ENCODE measurements around the gene PCDHGA4. TPM values are rescaled to one million over a fixed set of nuclear protein-coding genes. Genes with fewer than 3 reads are reported as not detected.
A peak's percentile ranks its signal among the peaks of the same experiment; 100 is the strongest.

The PCDHGA4 gene
- total and polyA plus RNA-seq, 8 donors, result 2.1 to 3.4 (median 2.8) TPM

DNA sequence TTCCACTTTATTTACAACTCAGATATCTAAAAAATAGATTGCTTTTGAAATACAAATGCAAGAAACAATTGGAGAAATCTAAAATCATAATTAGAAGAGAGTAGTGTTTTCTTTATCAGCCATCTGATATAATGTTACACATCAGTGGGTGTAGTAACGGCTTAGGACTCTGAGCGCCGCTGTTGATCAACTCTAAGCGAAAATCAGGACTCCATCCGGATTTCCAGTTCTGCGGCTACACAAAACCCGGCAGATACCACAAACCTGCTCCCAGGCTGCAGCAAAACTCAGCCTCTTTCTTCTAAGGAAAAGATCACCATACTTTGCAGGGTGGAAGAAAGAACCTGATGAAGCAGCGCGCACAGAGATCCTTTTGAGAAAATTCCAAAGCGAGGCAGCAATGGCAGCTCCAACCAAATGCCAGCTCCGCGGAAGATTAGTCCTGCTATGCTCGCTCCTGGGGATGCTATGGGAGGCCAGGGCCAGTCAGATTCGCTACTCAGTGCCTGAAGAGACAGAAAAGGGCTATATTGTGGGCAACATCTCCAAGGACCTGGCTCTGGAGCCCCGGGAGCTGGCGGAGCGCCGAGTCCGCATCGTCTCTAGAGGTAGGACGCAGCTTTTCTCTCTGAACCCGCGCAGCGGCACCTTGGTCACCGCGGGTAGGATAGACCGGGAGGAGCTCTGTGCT is 47.9 kb downstream of the PCDHGA4 start, which contains the start of gene PCDHGA9:
Gene PCDHGA9 (plus strand): TSS at position 226 of the 691 bp plus-strand sequence. CDS start 175 bp downstream, at position 401.
- Histone ChIP-seq H3K36me3 (peaks cover 0 to 7% of the 10 kb centered on the region in 2 donors), H3K4me1 (no peaks in the 10 kb centered on the region), H3K27me3 (peaks cover 23 to 92% of the 10 kb centered on the region in 2 donors), H3K4me3 (peak within 1 kb of the TSS in 1 of 2 donors; percentile 9), H3K9me3 (peaks cover 3 to 76% of the 10 kb centered on the region in 2 donors), H3K27ac (no peak within 1 kb of the TSS)
- DNase-seq, result peak in 1 of 4 donors; percentile 18
- intact Hi-C loops (cut with DNase I), result no loop called here
- TF ChIP-seq, protein P1, sequence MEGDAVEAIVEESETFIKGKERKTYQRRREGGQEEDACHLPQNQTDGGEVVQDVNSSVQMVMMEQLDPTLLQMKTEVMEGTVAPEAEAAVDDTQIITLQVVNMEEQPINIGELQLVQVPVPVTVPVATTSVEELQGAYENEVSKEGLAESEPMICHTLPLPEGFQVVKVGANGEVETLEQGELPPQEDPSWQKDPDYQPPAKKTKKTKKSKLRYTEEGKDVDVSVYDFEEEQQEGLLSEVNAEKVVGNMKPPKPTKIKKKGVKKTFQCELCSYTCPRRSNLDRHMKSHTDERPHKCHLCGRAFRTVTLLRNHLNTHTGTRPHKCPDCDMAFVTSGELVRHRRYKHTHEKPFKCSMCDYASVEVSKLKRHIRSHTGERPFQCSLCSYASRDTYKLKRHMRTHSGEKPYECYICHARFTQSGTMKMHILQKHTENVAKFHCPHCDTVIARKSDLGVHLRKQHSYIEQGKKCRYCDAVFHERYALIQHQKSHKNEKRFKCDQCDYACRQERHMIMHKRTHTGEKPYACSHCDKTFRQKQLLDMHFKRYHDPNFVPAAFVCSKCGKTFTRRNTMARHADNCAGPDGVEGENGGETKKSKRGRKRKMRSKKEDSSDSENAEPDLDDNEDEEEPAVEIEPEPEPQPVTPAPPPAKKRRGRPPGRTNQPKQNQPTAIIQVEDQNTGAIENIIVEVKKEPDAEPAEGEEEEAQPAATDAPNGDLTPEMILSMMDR (IDR thresholded peaks at IDR 0.05), result peak in 1 of 2 donors; percentile 11
- peak; percentile 60 for ATAC-seq

DNA sequence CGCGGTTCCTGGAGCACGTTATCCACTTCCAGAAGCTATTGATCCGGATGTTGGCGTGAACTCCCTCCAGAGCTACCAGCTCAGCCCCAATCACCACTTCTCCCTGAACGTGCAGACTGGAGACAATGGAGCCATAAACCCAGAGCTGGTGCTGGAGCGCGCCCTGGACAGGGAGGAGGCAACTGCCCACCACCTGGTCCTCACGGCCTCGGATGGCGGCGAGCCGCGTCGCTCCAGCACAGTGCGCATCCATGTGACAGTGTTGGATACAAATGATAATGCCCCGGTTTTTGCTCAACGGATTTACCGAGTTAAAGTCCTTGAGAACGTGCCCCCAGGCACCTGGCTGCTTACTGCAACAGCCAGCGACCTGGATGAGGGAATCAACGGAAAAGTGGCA is 48.6 kb downstream of the PCDHGA4 start:
- peaks cover 3 to 79% of the 10 kb centered on the region in 2 donors for H3K9me3 ChIP-seq
- intact Hi-C loops (cut with DNase I), result no loop called here
- H3K27me3 ChIP-seq, result peaks cover 25 to 94% of the 10 kb centered on the region in 2 donors

More for the DNA sequence above, 48.6 kb downstream of the PCDHGA4 start:
- Histone ChIP-seq H3K4me1 (no peaks in the 10 kb centered on the region), H3K27ac (no peak overlapping the region), H3K4me3 (no peak overlapping the region), H3K36me3 (peaks cover 0 to 7% of the 10 kb centered on the region in 2 donors)
- TF ChIP-seq, protein P1 (IDR thresholded peaks at IDR 0.05), result no peak
- ATAC-seq (no peak), DNase-seq (no peak)

Other genes with a start within 250 kb of the PCDHGA4 start
Only the 30 nearest of the 36 such genes appear.
- 1 to 10 TPM; 1.3 to 1.6 TPM for gene PCDHB9, start 167.9 kb upstream of the PCDHGA4 start, total RNA-seq
- 1 to 10 TPM; 3.3 to 5.1 (median 4.4) TPM for gene PCDHB9, start 167.9 kb upstream of the PCDHGA4 start, polyA plus RNA-seq (ENCODE audit: insufficient read length in 6 of 6)
- gene PCDHB10, start 162.7 kb upstream of the PCDHGA4 start, total RNA-seq, result 1 to 10 TPM; 1.5 to 2.0 TPM
- gene PCDHB10, start 162.7 kb upstream of the PCDHGA4 start, polyA plus RNA-seq (ENCODE audit: insufficient read length in 6 of 6), result 1 to 10 TPM; 5.8 to 6.9 (median 6.2) TPM
- 1 to 10 TPM; 2.6 to 3.4 TPM for gene PCDHB11, start 155.4 kb upstream of the PCDHGA4 start, total RNA-seq
- 1 to 10 TPM; 2.4 to 3.8 (median 3.5) TPM for gene PCDHB11, start 155.4 kb upstream of the PCDHGA4 start, polyA plus RNA-seq (ENCODE audit: insufficient read length in 6 of 6)
- 1 to 10 TPM; 2.3 to 2.6 TPM for gene PCDHB12, start 146.3 kb upstream of the PCDHGA4 start, total RNA-seq
- gene PCDHB12, start 146.3 kb upstream of the PCDHGA4 start, polyA plus RNA-seq (ENCODE audit: insufficient read length in 6 of 6), result 1 to 10 TPM; 4.6 to 7.6 (median 6.2) TPM
- 1 to 10 TPM; 1.8 to 2.1 TPM for gene PCDHB13, start 141.1 kb upstream of the PCDHGA4 start, total RNA-seq
- gene PCDHB13, start 141.1 kb upstream of the PCDHGA4 start, polyA plus RNA-seq (ENCODE audit: insufficient read length in 6 of 6), result 1 to 10 TPM; 5.0 to 6.9 (median 5.9) TPM
- 1 to 10 TPM; 2.6 to 3.0 TPM for gene PCDHB14, start 131.7 kb upstream of the PCDHGA4 start, total RNA-seq
- 10 to 100 TPM in 3 of 6 donors, 1 to 10 TPM in 3; 8.4 to 11.1 (median 10.1) TPM for gene PCDHB14, start 131.7 kb upstream of the PCDHGA4 start, polyA plus RNA-seq (ENCODE audit: insufficient read length in 6 of 6)
- 1 to 10 TPM; 2.8 to 5.0 TPM for gene PCDHB15, start 109.6 kb upstream of the PCDHGA4 start, total RNA-seq
- gene PCDHB15, start 109.6 kb upstream of the PCDHGA4 start, polyA plus RNA-seq (ENCODE audit: insufficient read length in 6 of 6), result 10 to 100 TPM in 3 of 6 donors, 1 to 10 TPM in 3; 8.7 to 14.4 (median 11.1) TPM
- under 1 TPM in 1 of 2 donors, not detected in 1; 0.76 TPM for gene SLC25A2, start 51.0 kb upstream of the PCDHGA4 start, total RNA-seq
- under 1 TPM in 4 of 6 donors, not detected in 2; 0.14 to 0.34 (median 0.21) TPM for gene SLC25A2, start 51.0 kb upstream of the PCDHGA4 start, polyA plus RNA-seq (ENCODE audit: insufficient read length in 6 of 6)
- gene TAF7, start 34.2 kb upstream of the PCDHGA4 start, total RNA-seq, result 10 to 100 TPM; 53.2 to 53.5 TPM
- 100 to 1,000 TPM; 123 to 142 (median 134) TPM for gene TAF7, start 34.2 kb upstream of the PCDHGA4 start, polyA plus RNA-seq (ENCODE audit: insufficient read length in 6 of 6)
- under 1 TPM; 0.38 to 0.42 TPM for gene PCDHGA1, start 24.5 kb upstream of the PCDHGA4 start, total RNA-seq
- 1 to 10 TPM in 1 of 6 donors, under 1 TPM in 5; 0.39 to 1.1 (median 0.81) TPM for gene PCDHGA1, start 24.5 kb upstream of the PCDHGA4 start, polyA plus RNA-seq (ENCODE audit: insufficient read length in 6 of 6)
- 1 to 10 TPM; 2.0 to 3.6 TPM for gene PCDHGA2, start 16.3 kb upstream of the PCDHGA4 start, total RNA-seq
- 1 to 10 TPM; 4.6 to 7.1 (median 5.7) TPM for gene PCDHGA2, start 16.3 kb upstream of the PCDHGA4 start, polyA plus RNA-seq (ENCODE audit: insufficient read length in 6 of 6)
- gene PCDHGA3, start 11.2 kb upstream of the PCDHGA4 start, total RNA-seq, result 1 to 10 TPM; 1.4 to 1.8 TPM
- 1 to 10 TPM; 1.6 to 4.4 (median 3.4) TPM for gene PCDHGA3, start 11.2 kb upstream of the PCDHGA4 start, polyA plus RNA-seq (ENCODE audit: insufficient read length in 6 of 6)
- 1 to 10 TPM; 1.7 to 2.1 TPM for gene PCDHGB1, start 4.9 kb upstream of the PCDHGA4 start, total RNA-seq
- gene PCDHGB1, start 4.9 kb upstream of the PCDHGA4 start, polyA plus RNA-seq (ENCODE audit: insufficient read length in 6 of 6), result 1 to 10 TPM; 1.4 to 2.3 (median 1.7) TPM
- gene PCDHGB2, start 5.0 kb downstream of the PCDHGA4 start, total RNA-seq, result 1 to 10 TPM; 2.3 to 2.6 TPM
- 1 to 10 TPM; 4.4 to 5.4 (median 4.7) TPM for gene PCDHGB2, start 5.0 kb downstream of the PCDHGA4 start, polyA plus RNA-seq (ENCODE audit: insufficient read length in 6 of 6)
- gene PCDHGA5, start 9.1 kb downstream of the PCDHGA4 start, total RNA-seq, result 1 to 10 TPM; 1.3 to 2.0 TPM
- gene PCDHGA5, start 9.1 kb downstream of the PCDHGA4 start, polyA plus RNA-seq (ENCODE audit: insufficient read length in 6 of 6), result 1 to 10 TPM; 3.2 to 5.0 (median 4.1) TPM
- gene PCDHGB3, start 15.2 kb downstream of the PCDHGA4 start, total RNA-seq, result 1 to 10 TPM; 1.5 to 2.4 TPM
- gene PCDHGB3, start 15.2 kb downstream of the PCDHGA4 start, polyA plus RNA-seq (ENCODE audit: insufficient read length in 6 of 6), result 1 to 10 TPM; 2.6 to 3.4 (median 2.7) TPM
- gene PCDHGA6, start 18.9 kb downstream of the PCDHGA4 start, total RNA-seq, result 1 to 10 TPM; 2.9 TPM
- gene PCDHGA6, start 18.9 kb downstream of the PCDHGA4 start, polyA plus RNA-seq (ENCODE audit: insufficient read length in 6 of 6), result 1 to 10 TPM; 4.8 to 6.5 (median 5.8) TPM
- gene PCDHGA7, start 27.7 kb downstream of the PCDHGA4 start, total RNA-seq, result 1 to 10 TPM; 1.7 TPM
- gene PCDHGA7, start 27.7 kb downstream of the PCDHGA4 start, polyA plus RNA-seq (ENCODE audit: insufficient read length in 6 of 6), result 1 to 10 TPM; 1.8 to 2.2 (median 2.0) TPM
- gene PCDHGB4, start 32.7 kb downstream of the PCDHGA4 start, total RNA-seq, result 1 to 10 TPM; 3.2 to 3.4 TPM
- gene PCDHGB4, start 32.7 kb downstream of the PCDHGA4 start, polyA plus RNA-seq (ENCODE audit: insufficient read length in 6 of 6), result 1 to 10 TPM; 3.7 to 5.9 (median 4.3) TPM
- 1 to 10 TPM in 1 of 2 donors, under 1 TPM in 1; 0.76 to 1.1 TPM for gene PCDHGA8, start 37.6 kb downstream of the PCDHGA4 start, total RNA-seq
- gene PCDHGA8, start 37.6 kb downstream of the PCDHGA4 start, polyA plus RNA-seq (ENCODE audit: insufficient read length in 6 of 6), result under 1 TPM; 0.38 to 0.99 (median 0.77) TPM
- 1 to 10 TPM; 8.8 to 9.1 TPM for gene PCDHGB5, start 42.9 kb downstream of the PCDHGA4 start, total RNA-seq
- 10 to 100 TPM in 1 of 6 donors, 1 to 10 TPM in 5; 7.6 to 10.1 (median 8.4) TPM for gene PCDHGB5, start 42.9 kb downstream of the PCDHGA4 start, polyA plus RNA-seq (ENCODE audit: insufficient read length in 6 of 6)
- 1 to 10 TPM; 4.0 to 4.6 TPM for gene PCDHGA9, start 47.8 kb downstream of the PCDHGA4 start, total RNA-seq
- gene PCDHGA9, start 47.8 kb downstream of the PCDHGA4 start, polyA plus RNA-seq (ENCODE audit: insufficient read length in 6 of 6), result 1 to 10 TPM; 5.1 to 7.2 (median 6.4) TPM
- 1 to 10 TPM; 4.3 to 5.9 TPM for gene PCDHGB6, start 53.0 kb downstream of the PCDHGA4 start, total RNA-seq
- 1 to 10 TPM; 7.6 to 9.4 (median 8.4) TPM for gene PCDHGB6, start 53.0 kb downstream of the PCDHGA4 start, polyA plus RNA-seq (ENCODE audit: insufficient read length in 6 of 6)
- gene PCDHGA10, start 58.0 kb downstream of the PCDHGA4 start, total RNA-seq, result 1 to 10 TPM; 3.9 to 5.2 TPM
- 1 to 10 TPM; 3.9 to 5.5 (median 4.7) TPM for gene PCDHGA10, start 58.0 kb downstream of the PCDHGA4 start, polyA plus RNA-seq (ENCODE audit: insufficient read length in 6 of 6)
- 10 to 100 TPM; 10.8 to 12.9 TPM for gene PCDHGB7, start 62.7 kb downstream of the PCDHGA4 start, total RNA-seq
- gene PCDHGB7, start 62.7 kb downstream of the PCDHGA4 start, polyA plus RNA-seq (ENCODE audit: insufficient read length in 6 of 6), result 10 to 100 TPM; 13.4 to 18.1 (median 16.2) TPM
- 1 to 10 TPM; 2.5 to 3.4 TPM for gene PCDHGA11, start 66.0 kb downstream of the PCDHGA4 start, total RNA-seq
- 1 to 10 TPM; 2.8 to 4.1 (median 3.4) TPM for gene PCDHGA11, start 66.0 kb downstream of the PCDHGA4 start, polyA plus RNA-seq (ENCODE audit: insufficient read length in 6 of 6)
- gene PCDHGA12, start 75.5 kb downstream of the PCDHGA4 start, total RNA-seq, result 1 to 10 TPM; 5.7 to 6.0 TPM
- gene PCDHGA12, start 75.5 kb downstream of the PCDHGA4 start, polyA plus RNA-seq (ENCODE audit: insufficient read length in 6 of 6), result 1 to 10 TPM; 2.0 to 4.5 (median 3.0) TPM
- gene PCDHGC3, start 120.9 kb downstream of the PCDHGA4 start, total RNA-seq, result 100 to 1,000 TPM in 1 of 2 donors, 10 to 100 TPM in 1; 65.4 to 101 TPM
- gene PCDHGC3, start 120.9 kb downstream of the PCDHGA4 start, polyA plus RNA-seq (ENCODE audit: insufficient read length in 6 of 6), result 100 to 1,000 TPM; 110 to 152 (median 129) TPM
- 1 to 10 TPM in 1 of 2 donors, under 1 TPM in 1; 0.79 to 2.5 TPM for gene PCDHGC4, start 130.0 kb downstream of the PCDHGA4 start, total RNA-seq
- gene PCDHGC4, start 130.0 kb downstream of the PCDHGA4 start, polyA plus RNA-seq (ENCODE audit: insufficient read length in 6 of 6), result 1 to 10 TPM; 1.8 to 3.3 (median 2.3) TPM
- gene PCDHGC5, start 134.1 kb downstream of the PCDHGA4 start, total RNA-seq, result 1 to 10 TPM; 1.4 to 1.9 TPM
- 1 to 10 TPM; 1.1 to 1.4 (median 1.3) TPM for gene PCDHGC5, start 134.1 kb downstream of the PCDHGA4 start, polyA plus RNA-seq (ENCODE audit: insufficient read length in 6 of 6)